CD8-positive, alpha-beta memory T cell (primary cell): ENCODE results near the gene FCER1G. TPM values are rescaled to one million over a fixed set of nuclear protein-coding genes. Genes with fewer than 3 reads are reported as not detected.

Experiments
- CTCF ChIA-PET: fragments of 350-600 bp; sonication (Branson Sonifier 250); formaldehyde crosslinking; loops from one replicate; lab custom pipeline; 2021; ENCODE audit warnings: antibody characterized with exemption; lab: Charles Lee
- POLR2A ChIA-PET: fragments of 350-600 bp; sonication (Branson Sonifier 250); formaldehyde crosslinking; loops from one replicate; lab custom pipeline; 2021; ENCODE audit warnings: antibody characterized with exemption; lab: Charles Lee
- DNase-seq, 5 donors: peaks; one replicate each; pipeline versions ENCODE4 v3.0.0 to v3.0.0-alpha.2; 2020 to 2022; ENCODE audit warnings: mixed read lengths in 1 of 5
- H3K27ac ChIP-seq: one replicate; pipeline ENCODE4 v1.7.0; 2013; ENCODE audit warnings: low read depth, mild to moderate bottlenecking, low read length, moderate library complexity
- H3K27me3 ChIP-seq: 2 replicates; pipeline ENCODE4 v1.7.0; 2013; ENCODE audit warnings: low read length, mild to moderate bottlenecking; ENCODE audit not compliant: insufficient read depth, poor library complexity, severe bottlenecking
- H3K36me3 ChIP-seq: 2 replicates; pipeline ENCODE4 v1.7.0; 2013; ENCODE audit warnings: mild to moderate bottlenecking, low read length, moderate library complexity; ENCODE audit not compliant: insufficient read depth
- H3K4me1 ChIP-seq: 2 replicates; pipeline ENCODE4 v1.7.0; 2013; ENCODE audit warnings: mild to moderate bottlenecking, low read length, moderate library complexity; ENCODE audit not compliant: insufficient read depth
- H3K4me3 ChIP-seq: 2 replicates; pipeline ENCODE4 v1.7.0; 2013; ENCODE audit warnings: mild to moderate bottlenecking, low read length
- H3K9me3 ChIP-seq: 2 replicates; pipeline ENCODE4 v1.7.0; 2013; ENCODE audit warnings: mild to moderate bottlenecking, low read length
- H3K27ac Mint-ChIP-seq, 8 donors: one replicate each; pipeline ENCODE4 v1.8.0; 2020 to 2021; ENCODE audit warnings: mixed read lengths in 8 of 8, mild to moderate bottlenecking in 6 of 8, inconsistent platforms in 3 of 8, moderate library complexity in 3 of 8
- H3K27me3 Mint-ChIP-seq, 2 donors: one replicate each; pipeline ENCODE4 v1.8.0; 2020 to 2021; ENCODE audit warnings: mixed read lengths in 2 of 2, mild to moderate bottlenecking in 1 of 2, moderate library complexity in 1 of 2
- H3K36me3 Mint-ChIP-seq, 3 donors: one replicate each; pipeline ENCODE4 v1.8.0; 2020 to 2021; ENCODE audit warnings: mixed read lengths in 3 of 3, inconsistent platforms in 1 of 3, mild to moderate bottlenecking in 1 of 3
- H3K4me1 Mint-ChIP-seq, 3 donors: one replicate each; pipeline ENCODE4 v1.8.0; 2020 to 2021; ENCODE audit warnings: mixed read lengths in 3 of 3, inconsistent platforms in 1 of 3, mild to moderate bottlenecking in 1 of 3
- H3K4me3 Mint-ChIP-seq, 7 donors: one replicate each; pipeline ENCODE4 v1.8.0; 2020 to 2021; ENCODE audit warnings: mixed read lengths in 7 of 7, mild to moderate bottlenecking in 6 of 7, moderate library complexity in 4 of 7, inconsistent platforms in 2 of 7
- H3K9me3 Mint-ChIP-seq, 5 donors: one replicate each; pipeline ENCODE4 v1.8.0; 2020 to 2022; ENCODE audit warnings: mixed read lengths in 5 of 5, mild to moderate bottlenecking in 3 of 5, moderate library complexity in 2 of 5, inconsistent platforms in 1 of 5
- polyA plus RNA-seq: library from polyadenylated mRNA; unstranded; fragments of 300-500 nt; fragmentation: Illumina TruSeq; gene quantifications from one replicate; pipeline ENCODE4 v1.2.3, GENCODE V29; 2021
- total RNA-seq, 2 experiments: library from RNA; stranded (reverse); gene quantifications; one replicate each; pipeline ENCODE4 v1.2.3, GENCODE V29; 2021

FCER1G gene
- total and polyA plus RNA-seq, 3 experiments from 2014 or later: 4.1 to 19.0 (median 5.1) TPM

GRCh38 chr1:161226320-161226711, 11.2 kb downstream of the FCER1G start:
- Mint-ChIP-seq H3K27me3 (peaks cover 0 to 2% of the 10 kb centered on the region in 2 donors), H3K4me3 (peak overlapping the region; percentile 83 to 99 (median 98)), H3K9me3 (no peaks in the 10 kb centered on the region), H3K36me3 (peaks cover 0 to 36% (median 3%) of the 10 kb centered on the region in 3 donors), H3K4me1 (peaks cover 31 to 32% (median 31%) of the 10 kb centered on the region in 3 donors), H3K27ac (peak overlapping the region; percentile 60 to 99 (median 95))
- Histone ChIP-seq H3K27ac (peak overlapping the region; percentile 44), H3K4me1 (peaks cover 26% of the 10 kb centered on the region), H3K36me3 (peaks cover 15% of the 10 kb centered on the region), H3K9me3 (no peaks in the 10 kb centered on the region), H3K27me3 (no peaks in the 10 kb centered on the region), H3K4me3 (peak overlapping the region; percentile 88)
- no peak for DNase-seq
- CTCF ChIA-PET: interaction anchor here (0.7 to 10.3 kb wide), 37 partner anchors 10 to 285 kb away, joined by 3 to 197 read pairs (median 6); partner anchors contain the start of genes ADAMTS4, B4GALT3, CFAP126 and DEDD
- POLR2A ChIA-PET: interaction anchor here (0.6 to 2.2 kb wide), 12 partner anchors 21 to 523 kb away, joined by 3 to 51 read pairs (median 7); partner anchors contain the start of genes ARHGAP30, NDUFS2, PPOX and UFC1

- Histone ChIP-seq H3K9me3 (no peaks in the 10 kb centered on the region), H3K27me3 (no peaks in the 10 kb centered on the region), H3K4me1 (peaks cover 26% of the 10 kb centered on the region), H3K36me3 (peaks cover 15% of the 10 kb centered on the region), H3K4me3 (no peak overlapping the region), H3K27ac (peak overlapping the region; percentile 44)
- Mint-ChIP-seq H3K4me3 (peak overlapping the region; percentile 84 to 99 (median 96)), H3K36me3 (peaks cover 0 to 36% (median 3%) of the 10 kb centered on the region in 3 donors), H3K27ac (peak overlapping the region in 7 of 8 donors; percentile 19 to 90 (median 72)), H3K27me3 (peaks cover 0 to 2% of the 10 kb centered on the region in 2 donors), H3K4me1 (peaks cover 31 to 32% (median 31%) of the 10 kb centered on the region in 3 donors), H3K9me3 (no peaks in the 10 kb centered on the region)
- no peak for DNase-seq
- ChIA-PET CTCF (interaction anchor here (0.7 to 10.3 kb wide), 15 partner anchors 10 to 162 kb away, joined by 3 to 197 read pairs (median 21); partner anchors contain the start of genes FCER1G, NDUFS2, PPOX and SDHC), POLR2A (interaction anchor here (1.2 to 2.2 kb wide), 3 partner anchors 25 to 69 kb away, joined by 3 to 51 read pairs (median 14); partner anchors contain the start of gene NDUFS2)
These were observed 11.7 kb downstream of the FCER1G start for GRCh38 chr1:161226759-161227158.

GRCh38 chr1:161227196-161227871, 12.2 kb downstream of the FCER1G start:
- Mint-ChIP-seq H3K9me3 (no peaks in the 10 kb centered on the region), H3K4me3 (peak overlapping the region; percentile 84 to 99 (median 96)), H3K4me1 (peaks cover 31 to 32% (median 31%) of the 10 kb centered on the region in 3 donors), H3K36me3 (peaks cover 0 to 36% (median 3%) of the 10 kb centered on the region in 3 donors), H3K27me3 (no peaks in the 10 kb centered on the region), H3K27ac (peak overlapping the region; percentile 44 to 90 (median 62))
- no peak overlapping the region for H3K4me3 ChIP-seq
- no peaks in the 10 kb centered on the region for H3K9me3 ChIP-seq
- no peak overlapping the region for H3K27ac ChIP-seq
- no peaks in the 10 kb centered on the region for H3K27me3 ChIP-seq
- CTCF ChIA-PET: interaction anchor here (0.7 to 10.3 kb wide), 14 partner anchors 11 to 162 kb away, joined by 3 to 197 read pairs (median 23); partner anchors contain the start of genes CFAP126, FCER1G, NDUFS2 and PPOX
- peak; percentile 72 to 89 (median 79) for DNase-seq
- H3K36me3 ChIP-seq: peaks cover 15% of the 10 kb centered on the region
- H3K4me1 ChIP-seq: peaks cover 26% of the 10 kb centered on the region
- POLR2A ChIA-PET: no interaction called here

- Mint-ChIP-seq H3K9me3 (no peaks in the 10 kb centered on the region), H3K4me1 (peaks cover 31 to 32% (median 31%) of the 10 kb centered on the region in 3 donors), H3K27ac (peak overlapping the region in 7 of 8 donors; percentile 49 to 90 (median 60)), H3K4me3 (peak overlapping the region in 2 of 7 donors; percentile 41 to 67), H3K36me3 (peaks cover 0 to 36% (median 3%) of the 10 kb centered on the region in 3 donors), H3K27me3 (no peaks in the 10 kb centered on the region)
- no peak overlapping the region for H3K4me3 ChIP-seq
- H3K27ac ChIP-seq: no peak overlapping the region
- H3K9me3 ChIP-seq: no peaks in the 10 kb centered on the region
- CTCF ChIA-PET: interaction anchor here (1.1 to 10.3 kb wide), 8 partner anchors 11 to 161 kb away, joined by 3 to 197 read pairs (median 33); partner anchors contain the start of genes CFAP126, FCER1G and NDUFS2
- POLR2A ChIA-PET: no interaction called here
- peaks cover 26% of the 10 kb centered on the region for H3K4me1 ChIP-seq
- peaks cover 15% of the 10 kb centered on the region for H3K36me3 ChIP-seq
- no peak for DNase-seq
- no peaks in the 10 kb centered on the region for H3K27me3 ChIP-seq
These were observed 12.9 kb downstream of the FCER1G start for GRCh38 chr1:161228032-161228431.

GRCh38 chr1:161229896-161230295, 14.8 kb downstream of the FCER1G start:
- Histone ChIP-seq H3K36me3 (peaks cover 15% of the 10 kb centered on the region), H3K27ac (no peak overlapping the region), H3K27me3 (no peaks in the 10 kb centered on the region), H3K9me3 (no peaks in the 10 kb centered on the region), H3K4me1 (peaks cover 26% of the 10 kb centered on the region), H3K4me3 (no peak overlapping the region)
- ChIA-PET POLR2A (no interaction called here), CTCF (interaction anchor here (1.9 to 10.3 kb wide), 5 partner anchors 20 to 153 kb away, joined by 6 to 197 read pairs (median 35); partner anchors contain the start of gene NDUFS2)
- Mint-ChIP-seq H3K27me3 (no peaks in the 10 kb centered on the region), H3K36me3 (peaks cover 0 to 36% (median 3%) of the 10 kb centered on the region in 3 donors), H3K4me1 (peaks cover 31 to 32% (median 31%) of the 10 kb centered on the region in 3 donors), H3K4me3 (no peak overlapping the region), H3K27ac (peak overlapping the region in 1 of 8 donors; percentile 65), H3K9me3 (no peaks in the 10 kb centered on the region)
- DNase-seq: no peak

- peak overlapping the region in 3 of 8 donors; percentile 50 to 77 (median 64) for H3K27ac Mint-ChIP-seq
- peaks cover 0 to 36% (median 3%) of the 10 kb centered on the region in 3 donors for H3K36me3 Mint-ChIP-seq
- H3K27me3 ChIP-seq: no peaks in the 10 kb centered on the region
- CTCF ChIA-PET: interaction anchor here (1.9 to 10.3 kb wide), 5 partner anchors 19 to 152 kb away, joined by 6 to 197 read pairs (median 35); partner anchors contain the start of gene NDUFS2
- POLR2A ChIA-PET: no interaction called here
- H3K9me3 ChIP-seq: no peaks in the 10 kb centered on the region
- no peaks in the 10 kb centered on the region for H3K9me3 Mint-ChIP-seq
- H3K4me3 Mint-ChIP-seq: no peak overlapping the region
- H3K36me3 ChIP-seq: peaks cover 15% of the 10 kb centered on the region
- no peak overlapping the region for H3K4me3 ChIP-seq
- no peak for DNase-seq
- no peak overlapping the region for H3K27ac ChIP-seq
- H3K4me1 Mint-ChIP-seq: peaks cover 23 to 24% (median 24%) of the 10 kb centered on the region in 3 donors
- H3K4me1 ChIP-seq: peaks cover 20% of the 10 kb centered on the region
- peaks cover 0 to 2% of the 10 kb centered on the region in 2 donors for H3K27me3 Mint-ChIP-seq
These were observed 15.7 kb downstream of the FCER1G start for GRCh38 chr1:161230762-161231161.

- no peak for DNase-seq
- Mint-ChIP-seq H3K4me3 (no peak overlapping the region), H3K9me3 (no peaks in the 10 kb centered on the region), H3K4me1 (peaks cover 0 to 3% (median under 1%) of the 10 kb centered on the region in 3 donors), H3K36me3 (peaks cover 0 to 26% (median 3%) of the 10 kb centered on the region in 3 donors), H3K27me3 (peaks cover 0 to 6% of the 10 kb centered on the region in 2 donors), H3K27ac (no peak overlapping the region)
- POLR2A ChIA-PET: interaction anchor here (0.9 kb wide), 1 partner anchor 13 kb away, joined by 3 read pairs; no protein-coding TSS in a partner anchor
- H3K27ac ChIP-seq: no peak overlapping the region
- peaks cover 15% of the 10 kb centered on the region for H3K36me3 ChIP-seq
- H3K27me3 ChIP-seq: no peaks in the 10 kb centered on the region
- H3K4me1 ChIP-seq: no peaks in the 10 kb centered on the region
- CTCF ChIA-PET: interaction anchor here (1.1 kb wide), 1 partner anchor 58 kb away, joined by 3 read pairs; no protein-coding TSS in a partner anchor
- no peak overlapping the region for H3K4me3 ChIP-seq
- no peaks in the 10 kb centered on the region for H3K9me3 ChIP-seq
These were observed 18.0 kb downstream of the FCER1G start for GRCh38 chr1:161233102-161233501.
